CD14-positive monocyte (primary cell): Measurements from ENCODE around the gene UCN. TPM values are rescaled to one million over a fixed set of nuclear protein-coding genes. Genes with fewer than 3 reads are reported as not detected.

Experiments used
- DNase-seq, 3 donors: peaks; one replicate each; pipeline ENCODE4 v3.0.0-alpha.2; 2011 to 2022
- H2AFZ ChIP-seq: 2 replicates; pipeline ENCODE4 v1.6.0; 2012; ENCODE audit warnings: mild to moderate bottlenecking, low read depth, low read length, inconsistent platforms; ENCODE audit not compliant: insufficient read depth, poor library complexity, severe bottlenecking
- H3K27ac ChIP-seq, 2 donors: 1 replicate in 1 of 2; 2 replicates in 1 of 2; pipeline ENCODE4 v1.5.1; 2012 to 2013; ENCODE audit warnings: low read length in 2 of 2, control low read depth in 1 of 2, inconsistent platforms in 1 of 2, low read depth in 1 of 2, mild to moderate bottlenecking in 1 of 2
- H3K27me3 ChIP-seq, 2 donors: one replicate each; pipeline versions ENCODE4 v1.6.0 to v1.6.1; 2011 to 2013; ENCODE audit warnings: low read length in 2 of 2; ENCODE audit not compliant: control insufficient read depth in 2 of 2, insufficient read depth in 2 of 2
- H3K36me3 ChIP-seq, 2 donors: replicated peaks in 1 of 2; 1 replicate in 1 of 2; 2 replicates in 1 of 2; pipeline versions ENCODE4 v1.5.1 to v1.6.1; 2012 to 2013; ENCODE audit warnings: low read length in 2 of 2, control low read depth in 1 of 2, inconsistent platforms in 1 of 2, mild to moderate bottlenecking in 1 of 2; ENCODE audit not compliant: insufficient read depth in 2 of 2, control insufficient read depth in 1 of 2
- H3K4me1 ChIP-seq, 2 donors: 1 replicate in 1 of 2; 2 replicates in 1 of 2; pipeline versions ENCODE4 v1.5.1 to v1.6.1; 2012 to 2013; ENCODE audit warnings: low read length in 2 of 2, control low read depth in 1 of 2, inconsistent platforms in 1 of 2, mild to moderate bottlenecking in 1 of 2, moderate library complexity in 1 of 2; ENCODE audit not compliant: insufficient read depth in 2 of 2, control insufficient read depth in 1 of 2
- H3K4me2 ChIP-seq: replicated peaks from 2 replicates; pipeline ENCODE3; 2012; ENCODE audit warnings: low read length, moderate library complexity, mild to moderate bottlenecking; ENCODE audit not compliant: poor library complexity, severe bottlenecking; ENCODE audit errors: extremely low read depth
- H3K4me3 ChIP-seq, 3 experiments: fragments of 200-600 bp in 1 of 3; sonication (generic) in 1 of 3; replicated peaks in 1 of 3; 1 replicate in 2 of 3; 2 replicates in 1 of 3; pipeline ENCODE4 v1.5.1; 2011 to 2013; ENCODE audit warnings: low read length in 3 of 3, mild to moderate bottlenecking in 3 of 3, control low read depth in 2 of 3, low read depth in 2 of 3, inconsistent platforms in 1 of 3, moderate library complexity in 1 of 3
- H3K79me2 ChIP-seq: 2 replicates; pipeline ENCODE4 v1.6.0; 2012; ENCODE audit warnings: mild to moderate bottlenecking, control low read depth, inconsistent platforms, low read length, moderate library complexity; ENCODE audit not compliant: insufficient read depth
- H3K9ac ChIP-seq: 2 replicates; pipeline ENCODE4 v1.6.0; 2017; ENCODE audit warnings: low read length, mild to moderate bottlenecking; ENCODE audit not compliant: insufficient read depth, poor library complexity, severe bottlenecking
- H3K9me3 ChIP-seq, 2 donors: replicated peaks in 1 of 2; 1 replicate in 1 of 2; 2 replicates in 1 of 2; pipeline versions ENCODE4 v1.5.1 to v1.6.1; 2012 to 2013; ENCODE audit warnings: low read length in 2 of 2, control low read depth in 1 of 2; ENCODE audit not compliant: control insufficient read depth in 1 of 2, insufficient read depth in 1 of 2
- H4K20me1 ChIP-seq: 2 replicates; pipeline ENCODE4 v1.6.0; 2012; ENCODE audit warnings: mild to moderate bottlenecking, low read length, control low read depth, moderate library complexity; ENCODE audit not compliant: insufficient read depth
- H3K27ac Mint-ChIP-seq, 7 donors: one replicate each; pipeline ENCODE4 v1.8.0; 2020; ENCODE audit warnings: mild to moderate bottlenecking in 7 of 7, mixed read lengths in 7 of 7, moderate library complexity in 6 of 7, inconsistent platforms in 2 of 7
- H3K27me3 Mint-ChIP-seq, 3 donors: one replicate each; pipeline ENCODE4 v1.8.0; 2021 to 2022; ENCODE audit warnings: low read depth in 3 of 3, mild to moderate bottlenecking in 3 of 3, mixed read lengths in 3 of 3, moderate library complexity in 3 of 3, inconsistent platforms in 1 of 3
- H3K36me3 Mint-ChIP-seq, 2 donors: one replicate each; pipeline ENCODE4 v1.8.0; 2020; ENCODE audit warnings: mixed read lengths in 2 of 2, inconsistent platforms in 1 of 2, mild to moderate bottlenecking in 1 of 2
- H3K4me1 Mint-ChIP-seq: one replicate; pipeline ENCODE4 v1.8.0; 2020; ENCODE audit warnings: mild to moderate bottlenecking, mixed read lengths
- H3K4me3 Mint-ChIP-seq, 2 donors: one replicate each; pipeline ENCODE4 v1.8.0; 2020; ENCODE audit warnings: mild to moderate bottlenecking in 2 of 2, mixed read lengths in 2 of 2, moderate library complexity in 1 of 2
- H3K9me3 Mint-ChIP-seq, 7 donors: one replicate each; pipeline ENCODE4 v1.8.0; 2020 to 2022; ENCODE audit warnings: mixed read lengths in 7 of 7, mild to moderate bottlenecking in 6 of 7, moderate library complexity in 6 of 7, inconsistent platforms in 2 of 7
- WGBS: methylation state at CpG from one replicate; pipeline ENCODE4 v1.1.5; 2013; ENCODE audit warnings: missing lambda C conversion rate; ENCODE audit not compliant: insufficient coverage; 5-methylcytosine and 5-hydroxymethylcytosine counted together
- intact Hi-C, 2 donors: fragments of 100-400 bp; cut with micrococcal nuclease; formaldehyde crosslinking; loops; one replicate each; pipeline versions ENCODE4 v1.15.0 to v1.15.1; 2023
- polyA plus RNA-seq, 3 donors: library from polyadenylated mRNA; depleted of rRNA in 1 of 3; unstranded in 2 of 3; stranded (reverse) in 1 of 3; fragments of 300-500 nt in 2 of 3; fragments of >200 nt in 1 of 3; fragmentation: Illumina TruSeq in 2 of 3; gene quantifications; 1 replicate in 2 of 3; 2 replicates in 1 of 3; pipeline ENCODE4 v1.2.3, GENCODE V29; 2012 to 2021
- TF ChIP-seq, protein P1 (sequence below): fragments of 200-600 bp; IDR thresholded peaks from one replicate; pipeline ENCODE4 v1.8.0; 2022; ENCODE audit warnings: antibody characterized with exemption, mild to moderate bottlenecking

The UCN gene
- polyA plus RNA-seq, 3 donors = 0.39 to 2.2 (median 0.60) TPM

GRCh38 chr2:27284996-27285395 is 23.2 kb downstream of the UCN start:
- Mint-ChIP-seq H3K4me1 (peaks cover 3% of the 10 kb centered on the region), H3K27ac (no peak overlapping the region), H3K4me3 (no peak overlapping the region), H3K36me3 (no peaks in the 10 kb centered on the region), H3K27me3 (peaks cover 2 to 7% (median 7%) of the 10 kb centered on the region in 3 donors), H3K9me3 (no peaks in the 10 kb centered on the region)
- Histone ChIP-seq H3K4me3 (no peak overlapping the region), H3K4me2 (no peak overlapping the region), H3K79me2 (no peaks in the 10 kb centered on the region), H3K27me3 (no peaks in the 10 kb centered on the region), H3K27ac (no peak overlapping the region), H3K9ac (no peak overlapping the region), H3K9me3 (no peaks in the 10 kb centered on the region), H2AFZ (no peak overlapping the region), H3K36me3 (no peaks in the 10 kb centered on the region), H4K20me1 (no peaks in the 10 kb centered on the region), H3K4me1 (peaks cover 0 to 1% of the 10 kb centered on the region in 2 donors)
- WGBS = no CpG with 5 or more reads among the region's 1 CpG
- intact Hi-C loops = loop anchor here in 1 of 2 donors (5.0 kb wide), 1 partner anchor 188 kb away; no protein-coding TSS in a partner anchor
- TF ChIP-seq, protein P1, sequence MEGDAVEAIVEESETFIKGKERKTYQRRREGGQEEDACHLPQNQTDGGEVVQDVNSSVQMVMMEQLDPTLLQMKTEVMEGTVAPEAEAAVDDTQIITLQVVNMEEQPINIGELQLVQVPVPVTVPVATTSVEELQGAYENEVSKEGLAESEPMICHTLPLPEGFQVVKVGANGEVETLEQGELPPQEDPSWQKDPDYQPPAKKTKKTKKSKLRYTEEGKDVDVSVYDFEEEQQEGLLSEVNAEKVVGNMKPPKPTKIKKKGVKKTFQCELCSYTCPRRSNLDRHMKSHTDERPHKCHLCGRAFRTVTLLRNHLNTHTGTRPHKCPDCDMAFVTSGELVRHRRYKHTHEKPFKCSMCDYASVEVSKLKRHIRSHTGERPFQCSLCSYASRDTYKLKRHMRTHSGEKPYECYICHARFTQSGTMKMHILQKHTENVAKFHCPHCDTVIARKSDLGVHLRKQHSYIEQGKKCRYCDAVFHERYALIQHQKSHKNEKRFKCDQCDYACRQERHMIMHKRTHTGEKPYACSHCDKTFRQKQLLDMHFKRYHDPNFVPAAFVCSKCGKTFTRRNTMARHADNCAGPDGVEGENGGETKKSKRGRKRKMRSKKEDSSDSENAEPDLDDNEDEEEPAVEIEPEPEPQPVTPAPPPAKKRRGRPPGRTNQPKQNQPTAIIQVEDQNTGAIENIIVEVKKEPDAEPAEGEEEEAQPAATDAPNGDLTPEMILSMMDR = no peak
- no peak for DNase-seq

DNA sequence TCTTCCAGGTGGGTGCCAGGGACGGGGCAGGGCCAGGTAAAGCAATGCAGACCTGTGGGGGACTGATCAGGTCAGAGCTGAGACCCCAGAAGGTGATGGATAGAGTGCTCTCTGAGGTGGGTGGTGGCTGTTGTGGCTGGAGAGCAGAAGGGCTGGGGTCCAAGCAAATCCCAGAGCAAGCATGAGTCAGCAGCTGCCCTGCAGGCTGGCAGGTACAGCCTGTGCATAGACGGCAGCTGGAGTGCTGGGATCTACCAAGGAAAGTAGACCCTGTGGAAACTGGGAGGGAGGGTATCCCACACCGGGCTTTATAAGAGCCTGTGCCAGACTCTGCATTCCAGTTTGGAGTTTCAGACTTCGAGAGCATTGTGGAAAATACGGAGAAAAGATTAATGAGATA is 25.4 kb downstream of the UCN start:
- Mint-ChIP-seq H3K9me3 (no peaks in the 10 kb centered on the region), H3K36me3 (no peaks in the 10 kb centered on the region), H3K4me1 (peaks cover 7% of the 10 kb centered on the region), H3K4me3 (no peak overlapping the region), H3K27ac (peak overlapping the region in 1 of 7 donors; percentile 47), H3K27me3 (peaks cover 4 to 14% (median 10%) of the 10 kb centered on the region in 3 donors)
- Histone ChIP-seq H3K79me2 (no peaks in the 10 kb centered on the region), H3K4me3 (no peak overlapping the region), H3K27ac (no peak overlapping the region), H3K9ac (no peak overlapping the region), H3K36me3 (no peaks in the 10 kb centered on the region), H3K4me2 (no peak overlapping the region), H3K27me3 (no peaks in the 10 kb centered on the region), H3K9me3 (no peaks in the 10 kb centered on the region), H4K20me1 (no peaks in the 10 kb centered on the region), H2AFZ (no peak overlapping the region), H3K4me1 (peaks cover 0 to 6% of the 10 kb centered on the region in 2 donors)
- TF ChIP-seq, protein P1 = no peak
- intact Hi-C loops = loop anchor here in 1 of 2 donors (5.0 kb wide), 1 partner anchor 186 kb away; no protein-coding TSS in a partner anchor
- WGBS = 71% methylated on average over 4 of the region's 5 CpGs
- no peak for DNase-seq
